Effector CD4-positive, alpha-beta T cell (primary cell): ENCODE results near the gene ERBB4.
"Not testable (repeated sequence)": the region's sequence is repeated elsewhere in the genome, so short reads cannot be mapped to it uniquely, and the experiment has no call there.

ENCODE experiments used
- DNase-seq: peaks from one replicate; pipeline ENCODE4 v3.0.0-alpha.2; 2020

ERBB4 gene

GRCh38 chr2:212133337-212133736, 405.3 kb downstream of the ERBB4 start:
- DNase-seq: no peak

- DNase-seq: no peak
Observed at GRCh38 chr2:212124598-212124997, 414.0 kb downstream of the ERBB4 start.

DNA sequence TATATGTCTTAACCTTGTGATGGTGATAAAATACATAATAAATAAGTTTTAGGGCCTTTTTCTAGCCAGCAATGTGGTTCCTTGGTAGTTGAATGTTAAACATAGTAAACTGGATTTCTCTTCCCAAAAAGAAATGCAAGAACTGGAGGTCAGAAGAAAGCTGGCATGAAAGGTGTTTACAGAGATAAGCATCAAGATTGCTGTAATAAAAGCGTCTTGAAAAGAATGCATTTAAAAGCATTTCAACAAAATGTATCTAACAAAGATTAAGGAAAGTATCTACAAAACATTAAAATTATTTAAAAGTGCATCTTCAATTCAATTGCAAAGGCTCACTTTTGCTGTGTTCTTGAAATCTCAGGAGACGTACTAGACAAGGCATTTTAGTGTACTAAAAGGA, 419.0 kb downstream of the ERBB4 start:
- no peak for DNase-seq

GRCh38 chr2:212117926-212118325, 420.7 kb downstream of the ERBB4 start:
- DNase-seq: no peak

GRCh38 chr2:212114489-212114888, 424.1 kb downstream of the ERBB4 start:
- no peak for DNase-seq

DNA sequence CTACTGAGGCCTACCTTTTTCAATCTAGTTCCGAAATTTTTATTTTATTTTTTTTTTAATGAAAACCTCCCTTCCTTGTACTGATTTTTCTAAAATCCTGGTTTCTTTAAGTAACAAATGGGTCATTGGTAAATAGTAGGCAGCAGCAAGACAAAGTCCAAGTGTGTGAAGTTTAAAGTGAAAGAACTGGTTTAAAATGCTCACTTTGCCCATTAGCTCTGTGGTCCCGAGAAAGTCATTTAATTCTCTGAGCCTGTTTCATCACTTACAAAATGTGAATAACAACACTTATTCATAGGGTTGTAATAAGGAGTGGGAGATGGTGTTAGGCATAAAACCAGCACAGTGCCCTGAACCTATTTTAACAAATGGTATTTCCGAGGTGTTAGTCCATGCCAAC, 426.2 kb downstream of the ERBB4 start:
- no peak for DNase-seq

- no peak for DNase-seq
Observed at GRCh38 chr2:212109792-212110680, 428.6 kb downstream of the ERBB4 start.

DNA sequence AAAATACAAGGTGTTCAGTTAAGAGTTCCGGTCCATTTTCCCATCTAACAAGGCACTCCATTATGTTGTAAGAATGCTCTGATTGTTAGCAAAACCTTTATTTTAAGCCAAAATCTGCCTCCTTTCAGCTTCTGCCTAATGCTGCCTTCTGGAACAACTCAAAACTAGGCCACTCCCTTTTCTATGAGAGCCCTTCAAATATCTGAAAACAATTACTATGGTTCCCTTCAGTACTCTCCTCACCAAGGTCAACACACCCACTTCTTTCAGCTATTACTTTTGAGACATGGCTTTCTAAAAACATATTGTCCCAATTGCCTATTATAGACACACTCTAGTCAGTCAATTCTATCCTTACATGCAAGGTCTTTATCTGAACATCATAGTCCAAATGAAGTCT, 429.4 kb downstream of the ERBB4 start:
- no peak for DNase-seq

DNA sequence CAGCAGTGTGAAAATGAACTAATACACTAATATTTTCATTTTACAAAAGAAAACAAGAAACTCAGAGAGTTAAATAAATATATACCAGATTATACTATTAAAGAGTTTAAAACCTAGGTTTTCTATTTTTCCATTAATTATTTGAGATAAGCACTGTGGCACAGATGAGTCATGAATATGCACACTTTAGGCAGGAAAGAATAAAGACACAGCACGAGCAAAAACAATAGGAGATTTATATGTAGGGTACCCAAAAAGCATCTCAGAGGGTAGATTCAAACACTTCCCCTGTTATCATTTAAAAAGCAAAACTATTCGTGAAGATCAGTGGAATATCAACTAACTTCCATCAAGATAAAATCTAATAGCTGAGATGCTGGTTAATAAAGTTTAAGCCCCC, 430.6 kb downstream of the ERBB4 start:
- DNase-seq: no peak

- no peak for DNase-seq
Observed at GRCh38 chr2:212107014-212107413, 431.6 kb downstream of the ERBB4 start.

DNA sequence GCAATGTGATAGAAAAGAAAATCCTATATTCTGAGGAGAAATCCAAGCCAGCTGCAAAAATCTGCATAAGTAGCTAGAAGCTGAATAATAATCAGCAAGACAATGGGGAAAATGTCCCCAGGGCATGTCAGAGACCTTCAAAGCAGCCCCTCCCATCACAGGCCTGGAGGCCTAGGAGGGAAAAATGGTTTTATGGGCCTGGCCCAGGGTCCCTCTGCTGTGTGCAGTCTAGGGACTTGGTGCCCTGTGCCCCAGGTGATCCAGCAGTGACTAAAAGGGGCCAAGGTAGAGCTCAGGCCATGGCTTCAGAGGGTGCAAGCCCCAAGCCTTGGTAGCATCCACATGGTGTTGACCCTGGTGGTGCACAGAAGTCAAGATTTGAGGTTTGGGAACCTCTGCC, 432.1 kb downstream of the ERBB4 start:
- not testable (repeated sequence) for DNase-seq

DNA sequence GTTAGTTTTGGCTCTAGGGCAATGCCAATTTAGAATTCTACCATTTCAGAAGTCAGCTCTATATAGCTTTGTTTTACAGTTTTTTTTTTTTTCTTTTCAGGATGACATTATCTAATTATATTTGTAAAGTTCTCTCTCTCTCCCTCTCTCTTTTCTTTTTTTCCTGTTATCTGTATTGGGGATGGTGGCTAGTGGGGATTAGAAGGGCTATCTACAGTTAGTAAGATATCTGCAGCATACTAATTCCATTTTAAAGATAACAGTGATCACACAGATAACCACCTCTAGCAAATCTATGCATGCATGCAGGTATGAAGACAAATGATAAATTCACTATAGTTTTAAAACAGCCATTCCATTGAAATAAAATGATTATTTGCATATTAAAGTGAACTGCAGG, 438.9 kb downstream of the ERBB4 start:
- DNase-seq: no peak

DNA sequence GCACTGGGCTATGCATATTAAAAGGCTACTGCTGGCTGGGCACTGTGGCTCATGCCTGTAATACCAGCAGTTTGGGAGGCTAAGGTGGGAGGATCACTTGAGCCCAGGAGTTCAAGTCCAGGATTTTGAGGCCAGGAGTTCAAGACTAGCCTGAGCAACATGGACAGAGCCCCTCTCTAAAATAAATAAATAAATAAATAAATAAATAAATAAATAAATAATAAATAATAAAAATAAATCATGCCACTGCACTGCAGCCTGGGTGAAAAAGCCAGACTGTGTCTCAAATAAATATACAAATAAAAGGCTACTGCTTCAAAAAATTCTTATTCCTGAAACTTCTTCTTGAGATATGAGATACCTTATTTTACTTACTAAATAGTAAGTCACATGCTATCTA, 439.6 kb downstream of the ERBB4 start:
- DNase-seq: no peak

- no peak for DNase-seq
Observed at GRCh38 chr2:212097001-212097400, 441.6 kb downstream of the ERBB4 start.

GRCh38 chr2:212089873-212090272, 448.7 kb downstream of the ERBB4 start:
- DNase-seq: no peak

GRCh38 chr2:212088353-212088752, 450.2 kb downstream of the ERBB4 start:
- DNase-seq: no peak

GRCh38 chr2:212083492-212083891, 455.1 kb downstream of the ERBB4 start:
- no peak for DNase-seq

- DNase-seq: no peak
Observed at GRCh38 chr2:212078103-212078502, 460.5 kb downstream of the ERBB4 start.

DNA sequence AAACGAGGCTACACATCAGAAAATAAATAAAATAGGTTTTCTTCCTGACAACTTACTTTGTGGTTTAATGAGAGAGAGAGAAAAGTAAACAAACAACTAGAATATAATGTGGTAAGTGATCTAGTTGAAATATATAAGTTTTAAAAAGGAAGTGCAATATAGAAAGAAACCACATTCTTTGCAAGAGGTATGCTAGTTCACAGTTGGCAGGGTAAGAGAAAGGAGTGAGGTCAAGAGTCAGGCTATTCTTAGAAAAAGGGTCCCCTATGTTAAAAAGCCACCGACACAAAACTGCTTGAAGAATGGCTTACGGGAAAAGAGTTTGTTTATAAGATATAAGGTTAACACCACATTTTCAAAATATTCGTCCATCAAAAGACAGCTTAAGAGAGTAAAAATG, 462.1 kb downstream of the ERBB4 start:
- no peak for DNase-seq

GRCh38 chr2:212073360-212073759, 465.2 kb downstream of the ERBB4 start:
- no peak for DNase-seq

DNA sequence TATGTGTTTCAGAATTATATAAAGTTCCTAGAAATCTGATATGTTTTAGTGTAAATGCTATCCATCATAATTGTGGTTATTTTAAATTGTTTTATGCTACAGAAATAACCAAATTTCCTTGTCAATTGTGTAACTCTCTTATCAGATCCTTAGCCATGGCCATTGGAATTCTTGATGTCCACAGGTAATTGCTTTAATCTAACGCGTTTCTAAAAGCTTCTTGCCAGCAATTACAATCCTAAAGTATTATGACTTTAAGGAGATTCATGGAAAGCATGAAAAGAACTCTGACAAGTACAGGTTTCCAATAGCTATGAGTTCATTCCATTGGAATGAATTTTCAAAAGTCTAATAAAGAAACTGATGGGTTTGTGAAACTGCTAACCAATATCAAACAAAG, 472.1 kb downstream of the ERBB4 start:
- DNase-seq: no peak

DNA sequence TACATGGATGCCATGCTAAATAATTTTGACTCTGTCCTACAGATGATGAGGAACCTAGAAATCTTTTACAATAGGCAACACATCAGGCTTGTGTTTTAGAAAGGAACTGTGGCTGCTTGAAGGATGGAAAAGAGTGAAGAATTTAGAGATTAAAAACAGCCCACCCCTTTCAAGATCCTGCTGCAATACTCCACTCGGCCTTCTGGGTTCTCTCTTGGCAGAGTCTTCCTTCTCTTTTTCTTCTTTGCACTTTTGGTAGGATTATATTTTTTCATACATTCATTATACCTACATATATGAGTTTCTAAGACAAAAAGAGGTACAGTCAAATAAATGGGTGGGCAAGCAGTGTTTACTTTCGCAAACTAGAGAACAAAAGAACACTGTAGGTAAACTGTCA, 474.3 kb downstream of the ERBB4 start:
- no peak for DNase-seq

- no peak for DNase-seq
Observed at GRCh38 chr2:212052412-212053159, 486.0 kb downstream of the ERBB4 start.

DNA sequence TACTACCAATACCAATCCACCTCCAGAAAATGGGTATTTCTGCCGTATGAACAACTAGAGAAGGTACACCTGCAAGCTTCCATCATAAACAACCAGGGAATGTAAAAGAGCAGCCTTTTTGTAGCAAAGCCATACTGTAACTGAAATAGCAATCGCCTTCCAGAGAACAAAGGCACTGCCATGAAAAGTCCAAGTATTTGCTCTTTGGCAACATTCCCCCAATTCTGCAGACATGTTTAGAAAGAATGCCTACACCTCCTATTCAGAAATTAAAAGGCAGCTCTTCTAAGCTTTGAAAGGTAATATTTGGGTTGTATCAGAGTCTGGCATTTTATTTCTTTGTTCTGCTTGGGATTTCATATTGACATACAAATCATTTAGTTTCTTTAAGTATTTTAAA, 487.7 kb downstream of the ERBB4 start:
- DNase-seq: no peak
